Liver (tissue), 3 donors: ENCODE measurements around the gene CERT1.

Experiments
- TAF1 ChIP-seq: conservative IDR thresholded peaks from 2 replicates; pipeline ENCODE4 v1.6.1; 2016; ENCODE audit warnings: antibody characterized with exemption, mild to moderate bottlenecking
- TF ChIP-seq, protein P1 (sequence below): fragments of 150-350 bp; IDR thresholded peaks from 2 replicates; pipeline ENCODE4 v1.5.1; 2017; ENCODE audit warnings: improper control_type of control experiment, low read depth, low read length; ENCODE audit not compliant: missing input control
- donor health status: healthy.
- donor health status: healthy.

DNA sequence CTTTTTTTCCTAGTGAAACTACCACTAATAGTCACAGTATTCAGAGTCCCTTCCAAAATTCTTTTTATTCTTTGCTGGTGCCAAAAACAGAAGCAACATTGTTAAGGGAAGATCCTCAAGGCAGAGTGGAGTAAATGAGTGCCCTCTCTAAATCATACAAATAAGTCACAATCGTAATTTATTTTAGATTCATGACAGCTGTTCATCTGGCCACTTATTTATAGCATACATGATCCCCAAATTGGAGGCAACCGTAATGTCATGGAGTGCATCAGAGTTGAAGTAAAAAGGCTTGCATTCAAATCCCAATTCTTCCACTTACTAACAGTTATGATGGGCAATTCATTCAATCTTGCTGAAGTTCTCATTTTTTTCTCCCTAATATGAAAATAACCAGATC, 33.7 kb upstream of the CERT1 start:
- TF ChIP-seq, protein P1, sequence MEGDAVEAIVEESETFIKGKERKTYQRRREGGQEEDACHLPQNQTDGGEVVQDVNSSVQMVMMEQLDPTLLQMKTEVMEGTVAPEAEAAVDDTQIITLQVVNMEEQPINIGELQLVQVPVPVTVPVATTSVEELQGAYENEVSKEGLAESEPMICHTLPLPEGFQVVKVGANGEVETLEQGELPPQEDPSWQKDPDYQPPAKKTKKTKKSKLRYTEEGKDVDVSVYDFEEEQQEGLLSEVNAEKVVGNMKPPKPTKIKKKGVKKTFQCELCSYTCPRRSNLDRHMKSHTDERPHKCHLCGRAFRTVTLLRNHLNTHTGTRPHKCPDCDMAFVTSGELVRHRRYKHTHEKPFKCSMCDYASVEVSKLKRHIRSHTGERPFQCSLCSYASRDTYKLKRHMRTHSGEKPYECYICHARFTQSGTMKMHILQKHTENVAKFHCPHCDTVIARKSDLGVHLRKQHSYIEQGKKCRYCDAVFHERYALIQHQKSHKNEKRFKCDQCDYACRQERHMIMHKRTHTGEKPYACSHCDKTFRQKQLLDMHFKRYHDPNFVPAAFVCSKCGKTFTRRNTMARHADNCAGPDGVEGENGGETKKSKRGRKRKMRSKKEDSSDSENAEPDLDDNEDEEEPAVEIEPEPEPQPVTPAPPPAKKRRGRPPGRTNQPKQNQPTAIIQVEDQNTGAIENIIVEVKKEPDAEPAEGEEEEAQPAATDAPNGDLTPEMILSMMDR = no peak
- TF ChIP-seq TAF1 = no peak
